CD14-positive monocyte (primary cell): Measurements from ENCODE around the gene POU2F2. TPM values are rescaled to one million over a fixed set of nuclear protein-coding genes. Genes with fewer than 3 reads are reported as not detected.
A peak's percentile ranks its signal among the peaks of the same experiment; 100 is the strongest.

ENCODE experiments used
- DNase-seq, 3 donors: peaks; one replicate each; pipeline ENCODE4 v3.0.0-alpha.2; 2011 to 2022
- H2AFZ ChIP-seq: 2 replicates; pipeline ENCODE4 v1.6.0; 2012; ENCODE audit warnings: mild to moderate bottlenecking, low read depth, low read length, inconsistent platforms; ENCODE audit not compliant: insufficient read depth, poor library complexity, severe bottlenecking
- H3K27ac ChIP-seq, 2 donors: 1 replicate in 1 of 2; 2 replicates in 1 of 2; pipeline ENCODE4 v1.5.1; 2012 to 2013; ENCODE audit warnings: low read length in 2 of 2, control low read depth in 1 of 2, inconsistent platforms in 1 of 2, low read depth in 1 of 2, mild to moderate bottlenecking in 1 of 2
- H3K27me3 ChIP-seq, 2 donors: one replicate each; pipeline versions ENCODE4 v1.6.0 to v1.6.1; 2011 to 2013; ENCODE audit warnings: low read length in 2 of 2; ENCODE audit not compliant: control insufficient read depth in 2 of 2, insufficient read depth in 2 of 2
- H3K36me3 ChIP-seq, 2 donors: replicated peaks in 1 of 2; 1 replicate in 1 of 2; 2 replicates in 1 of 2; pipeline versions ENCODE4 v1.5.1 to v1.6.1; 2012 to 2013; ENCODE audit warnings: low read length in 2 of 2, control low read depth in 1 of 2, inconsistent platforms in 1 of 2, mild to moderate bottlenecking in 1 of 2; ENCODE audit not compliant: insufficient read depth in 2 of 2, control insufficient read depth in 1 of 2
- H3K4me1 ChIP-seq, 2 donors: 1 replicate in 1 of 2; 2 replicates in 1 of 2; pipeline versions ENCODE4 v1.5.1 to v1.6.1; 2012 to 2013; ENCODE audit warnings: low read length in 2 of 2, control low read depth in 1 of 2, inconsistent platforms in 1 of 2, mild to moderate bottlenecking in 1 of 2, moderate library complexity in 1 of 2; ENCODE audit not compliant: insufficient read depth in 2 of 2, control insufficient read depth in 1 of 2
- H3K4me2 ChIP-seq: replicated peaks from 2 replicates; pipeline ENCODE3; 2012; ENCODE audit warnings: low read length, moderate library complexity, mild to moderate bottlenecking; ENCODE audit not compliant: poor library complexity, severe bottlenecking; ENCODE audit errors: extremely low read depth
- H3K4me3 ChIP-seq, 3 experiments: fragments of 200-600 bp in 1 of 3; sonication (generic) in 1 of 3; replicated peaks in 1 of 3; 1 replicate in 2 of 3; 2 replicates in 1 of 3; pipeline ENCODE4 v1.5.1; 2011 to 2013; ENCODE audit warnings: low read length in 3 of 3, mild to moderate bottlenecking in 3 of 3, control low read depth in 2 of 3, low read depth in 2 of 3, inconsistent platforms in 1 of 3, moderate library complexity in 1 of 3
- H3K79me2 ChIP-seq: 2 replicates; pipeline ENCODE4 v1.6.0; 2012; ENCODE audit warnings: mild to moderate bottlenecking, control low read depth, inconsistent platforms, low read length, moderate library complexity; ENCODE audit not compliant: insufficient read depth
- H3K9ac ChIP-seq: 2 replicates; pipeline ENCODE4 v1.6.0; 2017; ENCODE audit warnings: low read length, mild to moderate bottlenecking; ENCODE audit not compliant: insufficient read depth, poor library complexity, severe bottlenecking
- H3K9me3 ChIP-seq, 2 donors: replicated peaks in 1 of 2; 1 replicate in 1 of 2; 2 replicates in 1 of 2; pipeline versions ENCODE4 v1.5.1 to v1.6.1; 2012 to 2013; ENCODE audit warnings: low read length in 2 of 2, control low read depth in 1 of 2; ENCODE audit not compliant: control insufficient read depth in 1 of 2, insufficient read depth in 1 of 2
- H4K20me1 ChIP-seq: 2 replicates; pipeline ENCODE4 v1.6.0; 2012; ENCODE audit warnings: mild to moderate bottlenecking, low read length, control low read depth, moderate library complexity; ENCODE audit not compliant: insufficient read depth
- H3K27ac Mint-ChIP-seq, 7 donors: one replicate each; pipeline ENCODE4 v1.8.0; 2020; ENCODE audit warnings: mild to moderate bottlenecking in 7 of 7, mixed read lengths in 7 of 7, moderate library complexity in 6 of 7, inconsistent platforms in 2 of 7
- H3K27me3 Mint-ChIP-seq, 3 donors: one replicate each; pipeline ENCODE4 v1.8.0; 2021 to 2022; ENCODE audit warnings: low read depth in 3 of 3, mild to moderate bottlenecking in 3 of 3, mixed read lengths in 3 of 3, moderate library complexity in 3 of 3, inconsistent platforms in 1 of 3
- H3K36me3 Mint-ChIP-seq, 2 donors: one replicate each; pipeline ENCODE4 v1.8.0; 2020; ENCODE audit warnings: mixed read lengths in 2 of 2, inconsistent platforms in 1 of 2, mild to moderate bottlenecking in 1 of 2
- H3K4me1 Mint-ChIP-seq: one replicate; pipeline ENCODE4 v1.8.0; 2020; ENCODE audit warnings: mild to moderate bottlenecking, mixed read lengths
- H3K4me3 Mint-ChIP-seq, 2 donors: one replicate each; pipeline ENCODE4 v1.8.0; 2020; ENCODE audit warnings: mild to moderate bottlenecking in 2 of 2, mixed read lengths in 2 of 2, moderate library complexity in 1 of 2
- H3K9me3 Mint-ChIP-seq, 7 donors: one replicate each; pipeline ENCODE4 v1.8.0; 2020 to 2022; ENCODE audit warnings: mixed read lengths in 7 of 7, mild to moderate bottlenecking in 6 of 7, moderate library complexity in 6 of 7, inconsistent platforms in 2 of 7
- CTCF ChIP-seq: fragments of 200-600 bp; IDR thresholded peaks from one replicate; pipeline ENCODE4 v1.8.0; 2022; ENCODE audit warnings: antibody characterized with exemption, mild to moderate bottlenecking
- WGBS: methylation state at CpG from one replicate; pipeline ENCODE4 v1.1.5; 2013; ENCODE audit warnings: missing lambda C conversion rate; ENCODE audit not compliant: insufficient coverage; 5-methylcytosine and 5-hydroxymethylcytosine counted together
- intact Hi-C, 2 donors: fragments of 100-400 bp; cut with micrococcal nuclease; formaldehyde crosslinking; loops; one replicate each; pipeline versions ENCODE4 v1.15.0 to v1.15.1; 2023
- polyA plus RNA-seq, 3 donors: library from polyadenylated mRNA; depleted of rRNA in 1 of 3; unstranded in 2 of 3; stranded (reverse) in 1 of 3; fragments of 300-500 nt in 2 of 3; fragments of >200 nt in 1 of 3; fragmentation: Illumina TruSeq in 2 of 3; gene quantifications; 1 replicate in 2 of 3; 2 replicates in 1 of 3; pipeline ENCODE4 v1.2.3, GENCODE V29; 2012 to 2021

Gene POU2F2
- polyA plus RNA-seq, 3 donors, result 20.0 to 147 (median 28.2) TPM

GRCh38 chr19:42134535-42135070, 2.4 kb upstream of the POU2F2 start:
- DNase-seq, result no peak
- Histone ChIP-seq H3K79me2 (peaks cover 34% of the 10 kb centered on the region), H4K20me1 (peaks cover 85% of the 10 kb centered on the region), H2AFZ (no peak overlapping the region), H3K27ac (no peak overlapping the region), H3K4me2 (peak overlapping the region; percentile 7), H3K4me1 (peaks cover 29 to 49% of the 10 kb centered on the region in 2 donors), H3K9me3 (no peaks in the 10 kb centered on the region), H3K27me3 (no peaks in the 10 kb centered on the region), H3K36me3 (peaks cover 0 to 7% of the 10 kb centered on the region in 2 donors), H3K9ac (no peak overlapping the region), H3K4me3 (no peak overlapping the region)
- Mint-ChIP-seq H3K4me1 (peaks cover 40% of the 10 kb centered on the region), H3K4me3 (peak overlapping the region in 1 of 2 donors; percentile 9), H3K9me3 (no peaks in the 10 kb centered on the region), H3K27me3 (peaks cover 3 to 4% (median 3%) of the 10 kb centered on the region in 3 donors), H3K27ac (no peak overlapping the region), H3K36me3 (peaks cover 28 to 35% of the 10 kb centered on the region in 2 donors)
- 92% methylated on average over 26 of the region's 26 CpGs for whole genome bisulfite sequencing
- TF ChIP-seq CTCF, result no peak
- intact Hi-C loops, result loop anchor here (5.0 to 10.0 kb wide), 6 partner anchors 63 to 190 kb away; partner anchors contain the start of genes GSK3A (in 1 of the 2) and MEGF8 (in 1 of the 2)

GRCh38 chr19:42132851-42133528, 744 bp upstream of the POU2F2 start:
- peaks cover 50% of the 10 kb centered on the region for H3K79me2 ChIP-seq
- WGBS, result 0% methylated on average over 43 of the region's 46 CpGs
- TF ChIP-seq CTCF, result peak; percentile 99

More at GRCh38 chr19:42132851-42133528, 744 bp upstream of the POU2F2 start:
- Histone ChIP-seq H3K27ac (peak overlapping the region; percentile 85 to 89), H2AFZ (peak overlapping the region; percentile 64), H3K36me3 (peaks cover 2 to 6% of the 10 kb centered on the region in 2 donors), H3K4me1 (peaks cover 45 to 65% of the 10 kb centered on the region in 2 donors), H3K4me3 (peak overlapping the region; percentile 86 to 98 (median 97)), H3K9me3 (no peaks in the 10 kb centered on the region), H3K4me2 (peak overlapping the region; percentile 94), H3K27me3 (no peaks in the 10 kb centered on the region), H4K20me1 (peaks cover 84% of the 10 kb centered on the region), H3K9ac (peak overlapping the region; percentile 76)
- H3K4me3 Mint-ChIP-seq, result peak overlapping the region; percentile 98 to 99
- peaks cover 26 to 33% of the 10 kb centered on the region in 2 donors for H3K36me3 Mint-ChIP-seq
- H3K9me3 Mint-ChIP-seq, result no peaks in the 10 kb centered on the region
- peaks cover 0 to 3% (median 3%) of the 10 kb centered on the region in 3 donors for H3K27me3 Mint-ChIP-seq
- intact Hi-C loops, result loop anchor here (2.0 to 10.0 kb wide), 7 partner anchors 24 to 192 kb away; partner anchors contain the start of genes GSK3A (in 1 of the 2) and MEGF8 (in 1 of the 2)
- H3K27ac Mint-ChIP-seq, result peak overlapping the region; percentile 80 to 97 (median 95)
- DNase-seq, result peak; percentile 68 to 70 (median 68)
- H3K4me1 Mint-ChIP-seq, result peaks cover 54% of the 10 kb centered on the region
